LNCaP clone FGC (cell line): ENCODE results near the gene KREMEN2.

Source experiments
- DNase-seq: peaks from one replicate; pipeline ENCODE4 v3.0.0-alpha.2; 2011; ENCODE audit warnings: low read depth
- H3K4me3 ChIP-seq: 2 replicates; pipeline ENCODE4 v1.5.1; 2011; ENCODE audit warnings: mild to moderate bottlenecking, low read depth, low read length, control low read depth
- TF ChIP-seq, protein P1 (sequence below): IDR thresholded peaks from 2 replicates; pipeline ENCODE4 v1.5.1; 2012; ENCODE audit warnings: mild to moderate bottlenecking; ENCODE audit not compliant: control insufficient read depth, insufficient read depth; ENCODE audit errors: extremely low read depth

Gene KREMEN2

DNA sequence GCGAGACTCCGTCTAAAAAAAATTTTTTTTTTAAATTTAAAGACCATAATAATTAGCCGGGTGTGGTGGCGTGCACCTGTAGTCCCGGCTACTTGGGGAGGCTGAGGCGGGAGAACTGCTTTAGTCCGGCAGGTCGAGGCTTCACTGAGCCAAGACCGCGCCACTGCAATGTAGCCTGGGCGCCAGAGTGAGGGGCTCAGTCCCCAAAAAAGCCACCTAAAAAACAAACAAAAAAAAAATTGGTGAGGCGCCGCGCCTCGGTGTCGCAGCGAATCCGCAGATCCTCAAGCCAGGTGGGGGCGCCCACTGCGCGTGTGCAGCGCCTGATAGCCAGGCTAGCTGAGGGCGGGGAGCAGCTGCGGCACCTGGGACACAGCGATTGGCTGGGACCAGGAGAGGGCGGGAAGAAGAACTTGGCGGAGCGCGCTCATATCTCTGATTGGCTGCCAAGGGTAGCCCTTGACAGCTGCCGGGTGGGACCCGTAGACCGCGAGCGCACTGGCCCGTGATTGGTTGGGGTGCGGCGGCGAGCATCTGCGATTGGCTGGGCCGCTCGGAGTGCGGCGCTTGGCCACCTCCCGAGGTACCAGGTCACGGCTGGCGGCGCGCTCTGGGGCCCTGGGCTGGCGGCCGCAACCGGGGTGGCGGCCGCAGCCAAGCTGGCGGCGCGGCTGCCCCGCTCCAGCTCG lies 39.7 kb downstream of the KREMEN2 start:
- TF ChIP-seq, protein P1, sequence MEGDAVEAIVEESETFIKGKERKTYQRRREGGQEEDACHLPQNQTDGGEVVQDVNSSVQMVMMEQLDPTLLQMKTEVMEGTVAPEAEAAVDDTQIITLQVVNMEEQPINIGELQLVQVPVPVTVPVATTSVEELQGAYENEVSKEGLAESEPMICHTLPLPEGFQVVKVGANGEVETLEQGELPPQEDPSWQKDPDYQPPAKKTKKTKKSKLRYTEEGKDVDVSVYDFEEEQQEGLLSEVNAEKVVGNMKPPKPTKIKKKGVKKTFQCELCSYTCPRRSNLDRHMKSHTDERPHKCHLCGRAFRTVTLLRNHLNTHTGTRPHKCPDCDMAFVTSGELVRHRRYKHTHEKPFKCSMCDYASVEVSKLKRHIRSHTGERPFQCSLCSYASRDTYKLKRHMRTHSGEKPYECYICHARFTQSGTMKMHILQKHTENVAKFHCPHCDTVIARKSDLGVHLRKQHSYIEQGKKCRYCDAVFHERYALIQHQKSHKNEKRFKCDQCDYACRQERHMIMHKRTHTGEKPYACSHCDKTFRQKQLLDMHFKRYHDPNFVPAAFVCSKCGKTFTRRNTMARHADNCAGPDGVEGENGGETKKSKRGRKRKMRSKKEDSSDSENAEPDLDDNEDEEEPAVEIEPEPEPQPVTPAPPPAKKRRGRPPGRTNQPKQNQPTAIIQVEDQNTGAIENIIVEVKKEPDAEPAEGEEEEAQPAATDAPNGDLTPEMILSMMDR, result peak; percentile 74
- DNase-seq, result peak; percentile 98
- H3K4me3 ChIP-seq, result peak overlapping the region; percentile 23

DNA sequence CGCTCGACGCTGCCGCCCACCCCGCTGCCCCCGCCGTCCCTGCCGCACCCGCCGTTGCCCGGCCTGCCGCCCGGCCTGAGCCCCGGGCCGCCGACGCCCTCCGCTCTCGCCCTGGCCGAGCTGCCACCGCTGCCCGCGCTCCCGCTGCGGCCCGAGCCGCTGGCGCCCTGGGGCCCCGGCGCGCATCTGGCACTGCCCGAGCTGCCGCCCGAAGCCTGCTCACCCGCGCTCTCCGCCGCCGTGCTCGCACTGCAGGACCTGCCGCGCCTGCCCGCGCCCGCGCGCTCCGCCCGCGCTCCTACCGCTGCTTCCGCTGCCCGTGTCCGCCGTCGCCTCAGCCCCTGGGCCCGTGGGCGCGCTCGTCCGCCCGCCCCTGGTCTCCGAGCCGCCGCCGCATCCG lies 40.2 kb downstream of the KREMEN2 start:
- TF ChIP-seq, protein P1, result no peak
- no peak for DNase-seq
- H3K4me3 ChIP-seq, result no peak overlapping the region

DNA sequence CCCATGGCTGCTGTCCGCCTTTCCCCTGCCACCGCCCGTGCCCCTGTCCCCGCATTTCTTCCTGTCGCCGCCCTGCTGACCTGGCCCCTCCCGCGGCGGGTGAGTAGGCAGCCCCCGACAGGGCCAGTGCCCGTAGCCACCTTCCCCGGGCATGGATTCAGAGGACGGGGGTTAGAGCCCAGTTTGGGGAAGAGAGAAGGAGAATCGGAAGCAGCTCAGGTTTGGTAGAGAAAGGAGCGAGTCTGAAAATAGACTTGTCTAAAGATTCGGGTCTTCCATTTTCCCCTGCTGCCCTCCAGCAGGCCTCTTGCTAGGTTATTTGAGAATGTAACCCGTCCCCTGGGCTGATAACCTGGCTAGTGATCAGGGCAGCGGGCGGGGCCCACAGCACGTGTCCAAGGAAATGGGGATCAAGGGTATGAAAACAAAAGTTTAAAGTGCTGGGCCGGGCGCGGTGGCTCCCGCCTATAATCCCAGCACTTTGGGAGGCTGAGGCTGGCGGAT lies 40.8 kb downstream of the KREMEN2 start:
- no peak for DNase-seq
- peak overlapping the region; percentile 57 for H3K4me3 ChIP-seq
- TF ChIP-seq, protein P1, result no peak

DNA sequence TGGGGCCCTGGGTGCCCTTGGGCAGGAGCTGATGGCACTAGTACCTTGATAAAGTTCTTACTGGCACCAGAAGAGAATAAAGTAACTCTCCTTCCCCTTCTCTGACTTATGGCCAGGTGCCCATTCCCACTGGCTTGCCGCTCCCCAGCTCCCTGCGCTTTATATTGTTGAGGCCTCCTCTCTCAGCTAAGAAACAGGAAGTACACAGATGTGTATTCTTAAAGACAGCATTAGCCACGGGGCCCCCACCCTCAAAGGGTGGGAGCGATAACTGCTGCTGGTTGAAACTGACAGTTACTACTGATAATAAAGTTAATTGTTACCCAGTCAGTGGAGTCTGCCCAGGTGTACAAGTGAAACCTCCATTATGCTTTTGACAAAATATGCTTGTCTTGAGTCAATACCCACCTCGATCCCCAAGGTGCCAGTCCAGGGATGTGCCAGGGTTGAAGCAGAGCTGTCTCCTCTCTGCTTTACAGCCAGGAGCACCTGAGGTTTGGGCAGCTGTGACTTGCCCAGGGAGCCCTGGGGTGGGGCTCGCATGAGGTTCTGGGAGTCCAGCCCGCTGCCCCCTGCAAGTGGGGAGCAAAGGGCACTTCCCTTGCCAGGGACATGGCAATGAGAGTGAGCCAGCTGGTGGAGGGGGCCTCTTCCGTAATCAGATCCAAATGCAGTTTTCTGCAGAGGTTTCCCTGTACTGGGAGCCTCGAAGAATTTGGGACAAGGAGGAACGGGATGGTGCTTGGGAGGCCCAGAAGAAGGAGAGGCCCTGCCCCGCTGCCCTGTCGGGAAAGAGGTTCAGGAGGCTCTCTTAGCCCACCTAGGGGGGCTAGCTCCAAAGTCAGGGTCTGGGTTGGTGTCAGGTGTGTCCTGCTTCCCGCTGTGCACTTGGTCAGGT lies 43.2 kb downstream of the KREMEN2 start:
- TF ChIP-seq, protein P1, result no peak
- no peak overlapping the region for H3K4me3 ChIP-seq
- DNase-seq, result no peak

DNA sequence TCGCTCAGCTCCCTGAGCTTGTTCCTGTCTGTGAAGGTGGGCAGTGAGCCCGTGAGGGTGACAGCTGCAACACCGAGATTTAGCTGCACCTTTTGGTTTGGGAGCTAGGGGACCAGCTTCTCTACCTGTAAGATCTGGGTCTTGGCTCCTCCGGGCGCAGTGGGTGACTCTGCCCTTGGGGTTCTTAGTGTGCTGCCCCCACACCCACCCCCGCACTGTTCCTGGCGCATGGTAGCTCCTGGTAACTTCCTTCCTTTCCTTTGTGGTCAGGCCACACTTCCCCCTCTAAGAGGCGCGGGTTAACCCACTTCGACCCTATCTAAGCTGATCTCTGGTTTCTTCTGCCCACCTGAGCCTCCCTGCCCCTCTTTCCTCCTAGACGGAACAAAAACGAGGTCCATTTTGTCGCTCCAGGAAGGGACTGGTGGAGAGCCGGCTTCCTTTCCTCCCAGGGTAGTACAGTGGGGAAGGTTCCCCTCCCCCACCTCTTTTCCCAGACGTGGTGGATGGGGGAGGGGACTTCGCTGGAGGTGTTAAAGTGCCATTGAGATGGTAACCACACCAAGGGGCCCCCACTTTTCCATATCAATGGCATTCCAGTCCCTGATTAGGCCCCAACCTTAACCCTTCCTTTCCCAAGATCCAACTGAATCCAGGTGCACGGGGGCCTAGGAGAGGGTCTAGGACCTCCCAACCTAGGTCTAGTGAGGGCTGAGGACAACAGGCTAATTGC lies 44.0 kb downstream of the KREMEN2 start:
- H3K4me3 ChIP-seq, result no peak overlapping the region
- no peak for DNase-seq
- TF ChIP-seq, protein P1, result no peak

DNA sequence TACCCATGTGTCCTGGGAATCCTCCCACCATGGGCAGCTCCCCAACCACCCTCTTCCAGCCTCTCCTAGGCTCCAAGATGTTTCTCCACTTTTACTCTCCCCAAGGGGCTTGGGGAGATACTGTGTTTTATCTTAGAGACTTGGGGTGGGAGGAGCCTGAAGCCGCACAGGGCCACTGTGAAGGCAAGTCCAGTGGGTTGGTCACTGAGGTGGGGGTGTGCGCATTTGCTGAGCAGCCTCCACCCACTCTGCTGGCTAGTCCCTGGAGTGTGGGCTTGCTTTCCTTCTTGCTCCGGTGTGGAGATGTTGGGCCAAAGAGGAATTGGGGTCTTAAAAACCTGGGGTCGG lies 44.6 kb downstream of the KREMEN2 start:
- TF ChIP-seq, protein P1, result no peak
- no peak overlapping the region for H3K4me3 ChIP-seq
- DNase-seq, result no peak
